ENCODE results near the gene APLP1. TPM values are rescaled to one million over a fixed set of nuclear protein-coding genes. Genes with fewer than 3 reads are reported as not detected.
"Not testable (repeated sequence)": the region's sequence is repeated elsewhere in the genome, so short reads cannot be mapped to it uniquely, and the experiment has no call there.

APLP1 gene
- total RNA-seq, 1 donor: not detected

GRCh38 chr19:35882114-35882832 is 13.9 kb downstream of the APLP1 start:
- peak in 2 of 3 donors; percentile 73 to 88 for DNase-seq (ENCODE audit: low read depth in 2 of 3, low spot score in 2 of 3)

- no peak for DNase-seq (ENCODE audit: low read depth in 2 of 3, low spot score in 2 of 3)
Observed at GRCh38 chr19:35883882-35884281, 15.5 kb downstream of the APLP1 start.

- no peak for DNase-seq (ENCODE audit: low read depth in 2 of 3, low spot score in 2 of 3)
Observed at GRCh38 chr19:35885225-35885738, 16.9 kb downstream of the APLP1 start.

- DNase-seq (ENCODE audit: low read depth in 2 of 3, low spot score in 2 of 3): no peak
Observed at GRCh38 chr19:35885904-35886303, 17.5 kb downstream of the APLP1 start.

- DNase-seq (ENCODE audit: low read depth in 2 of 3, low spot score in 2 of 3): no peak
Observed at GRCh38 chr19:35887197-35887596, 18.8 kb downstream of the APLP1 start.

- no peak for DNase-seq (ENCODE audit: low read depth in 2 of 3, low spot score in 2 of 3)
Observed at GRCh38 chr19:35888398-35888797, 20.0 kb downstream of the APLP1 start.

- DNase-seq (ENCODE audit: low read depth in 2 of 3, low spot score in 2 of 3): no peak
Observed at GRCh38 chr19:35889370-35890112, 21.2 kb downstream of the APLP1 start.

GRCh38 chr19:35890113-35890650 is 21.8 kb downstream of the APLP1 start:
- DNase-seq (ENCODE audit: low read depth in 2 of 3, low spot score in 2 of 3): no peak

GRCh38 chr19:35891819-35892218 is 23.4 kb downstream of the APLP1 start:
- not testable (repeated sequence) for DNase-seq (ENCODE audit: low read depth in 2 of 3, low spot score in 2 of 3)

- no peak for DNase-seq (ENCODE audit: low read depth in 2 of 3, low spot score in 2 of 3)
Observed at GRCh38 chr19:35894342-35894741, 26.0 kb downstream of the APLP1 start.

GRCh38 chr19:35895911-35896642 is 27.7 kb downstream of the APLP1 start:
- DNase-seq (ENCODE audit: low read depth in 2 of 3, low spot score in 2 of 3): no peak

GRCh38 chr19:35896643-35897040 is 28.3 kb downstream of the APLP1 start:
- no peak for DNase-seq (ENCODE audit: low read depth in 2 of 3, low spot score in 2 of 3)

- no peak for DNase-seq (ENCODE audit: low read depth in 2 of 3, low spot score in 2 of 3)
Observed at GRCh38 chr19:35897706-35898451, 29.5 kb downstream of the APLP1 start.

GRCh38 chr19:35898499-35898809 is 30.1 kb downstream of the APLP1 start:
- no peak for DNase-seq (ENCODE audit: low read depth in 2 of 3, low spot score in 2 of 3)

GRCh38 chr19:35899547-35900214 is 31.3 kb downstream of the APLP1 start:
- peak; percentile 85 to 87 (median 85) for DNase-seq (ENCODE audit: low read depth in 2 of 3, low spot score in 2 of 3)

- DNase-seq (ENCODE audit: low read depth in 2 of 3, low spot score in 2 of 3): no peak
Observed at GRCh38 chr19:35901055-35901644, 32.8 kb downstream of the APLP1 start.

GRCh38 chr19:35901854-35902661 is 33.7 kb downstream of the APLP1 start, which contains the start of gene HCST:
Gene HCST, plus strand, starts transcription at chr19:35902529. Its CDS starts 65 bp downstream, at chr19:35902594.
- DNase-seq (ENCODE audit: low read depth in 2 of 3, low spot score in 2 of 3): peak; percentile 30 to 81 (median 75)

- DNase-seq (ENCODE audit: low read depth in 2 of 3, low spot score in 2 of 3): no peak
Observed at GRCh38 chr19:35902870-35903475, 34.6 kb downstream of the APLP1 start.
